ENCODE results near the gene GPC6.
A peak's percentile ranks its signal among the peaks of the same experiment; 100 is the strongest.

GPC6 gene

DNA sequence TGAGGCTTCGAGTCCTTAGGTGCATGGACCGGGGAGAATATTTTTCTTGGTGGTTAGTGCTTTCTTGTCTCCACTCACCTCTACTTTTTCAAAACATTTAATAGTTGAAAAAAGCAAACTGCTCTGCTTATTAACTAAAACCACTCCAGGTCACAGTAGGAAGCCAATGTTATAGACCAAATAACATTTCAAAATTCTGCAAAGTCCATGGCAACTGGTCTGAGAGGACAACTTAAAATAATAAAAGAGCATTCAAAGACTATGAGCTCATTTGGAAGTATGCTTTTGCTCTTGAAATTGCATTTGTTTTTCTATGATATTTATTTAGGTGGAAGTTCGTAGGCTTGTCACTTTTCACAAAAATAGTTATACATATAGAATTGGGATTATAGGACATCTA, 769.9 kb downstream of the GPC6 start:
- DNase-seq = peak; percentile 55

DNA sequence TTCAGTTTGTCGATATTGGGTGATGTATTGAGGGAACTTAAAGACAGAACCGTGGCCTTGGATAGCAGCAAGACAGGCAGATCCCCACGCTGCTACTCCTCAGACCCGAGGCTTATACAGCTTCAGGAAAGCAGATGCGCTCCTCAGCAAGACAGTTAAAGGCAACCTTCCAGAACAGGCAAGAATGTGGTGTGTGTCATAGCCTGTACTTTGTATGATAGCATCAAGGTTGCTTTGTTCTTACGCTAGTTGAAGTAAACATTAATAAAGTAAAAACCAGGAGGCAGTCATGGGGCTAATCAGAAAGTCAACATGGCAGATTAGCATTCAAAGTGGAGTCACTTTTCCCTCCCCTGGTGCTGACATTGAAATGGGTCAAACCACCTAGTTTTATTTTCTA, 779.7 kb downstream of the GPC6 start:
- DNase-seq = no peak

DNA sequence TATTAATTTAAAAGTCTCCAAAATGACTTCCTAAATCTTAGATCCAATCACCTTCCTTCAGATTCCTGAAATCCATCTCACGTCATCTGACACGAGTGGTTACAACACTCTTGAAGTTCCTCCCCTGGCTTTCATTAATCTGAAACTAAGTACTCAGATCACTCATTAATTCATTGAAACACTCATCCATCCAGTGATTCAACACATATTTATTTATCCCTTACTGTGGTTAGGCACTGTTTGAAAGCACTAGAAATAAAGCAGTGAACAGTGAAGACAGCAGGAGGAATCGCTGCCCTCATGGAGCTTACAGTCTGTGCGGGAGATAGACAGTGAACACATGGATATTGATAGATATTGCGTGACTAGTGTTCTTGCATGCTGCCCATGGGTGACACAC, 780.5 kb downstream of the GPC6 start:
- no peak for DNase-seq

DNA sequence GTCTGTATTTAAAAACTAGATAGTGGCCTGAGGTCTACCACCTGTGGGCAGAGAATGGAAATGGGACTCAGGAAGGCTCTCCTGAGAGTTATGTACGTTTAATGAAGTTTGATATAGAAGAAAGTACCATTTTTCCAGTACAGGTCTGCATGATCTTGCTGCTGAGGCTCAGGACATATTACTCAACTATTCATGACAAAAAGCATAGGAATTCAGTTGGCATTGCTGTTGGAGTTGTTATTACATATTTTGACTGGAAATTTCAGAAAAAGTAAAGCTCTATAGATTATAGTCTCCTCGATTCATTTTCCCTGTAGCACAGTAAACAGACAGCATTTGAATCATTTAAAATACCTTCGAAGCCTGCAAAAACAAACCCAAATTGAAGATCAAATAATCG, 783.1 kb downstream of the GPC6 start:
- DNase-seq = peak; percentile 68

DNA sequence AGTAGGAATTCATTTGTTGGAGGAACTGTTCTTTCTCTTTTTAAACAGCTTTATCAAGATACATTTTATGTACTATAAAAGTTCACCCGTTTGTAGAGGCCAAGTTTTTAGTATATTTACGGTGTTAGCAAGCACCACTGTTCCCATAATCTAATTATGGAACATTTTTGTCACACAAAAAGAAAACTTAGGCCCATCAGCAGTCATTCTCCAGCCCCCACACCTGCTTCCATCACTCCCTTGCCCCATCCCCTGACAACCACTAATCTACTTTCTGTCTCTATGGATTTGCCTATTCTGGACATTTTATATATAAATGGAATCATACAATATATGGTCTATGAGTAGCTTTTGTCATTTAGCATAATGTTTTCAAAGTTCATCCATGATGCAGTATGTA, 787.9 kb downstream of the GPC6 start:
- DNase-seq = no peak

DNA sequence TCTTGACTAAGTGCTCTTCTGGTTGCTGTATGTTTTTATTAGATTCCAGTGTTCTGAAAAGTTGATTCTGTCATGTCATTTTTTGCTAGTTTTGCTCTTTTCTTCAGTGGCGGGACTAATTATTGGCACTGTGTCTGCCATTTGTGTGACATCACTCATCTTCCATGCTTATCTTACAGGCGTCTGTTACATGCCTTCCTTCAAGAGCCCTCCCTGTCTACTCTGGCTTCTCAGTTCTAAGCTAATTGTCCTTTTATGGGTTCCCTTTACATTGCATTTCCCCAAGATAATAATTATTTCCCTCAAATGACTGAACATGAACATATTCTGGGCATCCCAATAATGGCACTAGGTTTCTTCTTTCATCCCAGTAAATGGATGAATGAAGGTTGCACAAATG, 793.8 kb downstream of the GPC6 start:
- DNase-seq = no peak

DNA sequence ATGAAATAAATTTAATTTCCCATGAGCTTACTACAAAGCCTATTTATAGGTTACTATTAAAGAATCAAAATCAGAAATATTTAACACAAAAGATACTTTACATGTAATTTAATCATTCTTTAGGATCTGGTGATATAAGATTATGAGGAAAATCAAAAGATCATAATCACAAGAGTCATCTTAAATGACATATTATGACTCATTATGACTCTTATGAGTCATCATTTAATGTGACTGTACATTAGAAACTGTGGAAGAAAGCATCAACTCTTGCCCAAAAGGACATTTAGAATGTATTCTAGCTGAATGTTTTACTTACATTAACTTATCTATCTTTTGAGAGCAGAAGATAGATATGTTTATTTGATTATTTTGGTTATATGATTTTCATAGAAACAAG, 794.2 kb downstream of the GPC6 start:
- DNase-seq = peak; percentile 77

DNA sequence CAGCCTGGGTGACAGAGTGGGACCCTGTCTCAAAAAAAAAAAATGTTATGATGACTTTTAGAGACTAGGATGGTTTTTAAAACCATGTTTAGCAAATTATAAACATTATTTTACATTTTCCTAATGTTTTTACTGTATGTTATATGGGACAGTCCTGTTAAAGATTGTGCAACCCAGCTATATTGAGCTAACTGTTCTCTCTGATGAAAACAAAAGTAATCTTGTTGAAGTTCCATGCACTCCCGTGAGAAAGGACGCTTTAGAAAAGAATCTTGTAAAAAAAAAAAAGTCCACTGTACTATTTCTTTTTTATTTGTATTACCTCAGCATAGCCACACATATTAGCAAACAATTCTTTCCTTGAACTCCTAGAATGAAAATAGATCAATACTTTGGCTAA, 801.6 kb downstream of the GPC6 start:
- DNase-seq = no peak

DNA sequence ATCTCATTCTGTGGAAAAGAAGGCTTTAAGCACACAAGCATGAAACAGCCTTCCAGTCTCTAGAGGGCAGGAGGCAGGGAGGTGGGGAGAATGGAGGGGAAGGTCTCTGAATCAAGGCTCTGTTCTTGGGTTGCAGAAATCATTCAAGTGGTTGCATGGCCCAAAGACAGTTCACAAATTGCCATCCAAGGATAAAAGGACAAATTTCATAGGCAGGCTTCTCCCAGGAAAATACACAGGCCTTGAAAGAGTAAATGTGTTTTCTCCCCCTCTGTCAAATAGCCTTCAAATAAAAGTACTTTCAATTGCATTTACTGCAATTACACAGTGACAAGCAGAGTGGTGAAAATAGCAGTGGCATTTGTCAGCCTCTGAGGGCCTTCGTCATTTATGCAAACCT, 802.0 kb downstream of the GPC6 start:
- DNase-seq = no peak

DNA sequence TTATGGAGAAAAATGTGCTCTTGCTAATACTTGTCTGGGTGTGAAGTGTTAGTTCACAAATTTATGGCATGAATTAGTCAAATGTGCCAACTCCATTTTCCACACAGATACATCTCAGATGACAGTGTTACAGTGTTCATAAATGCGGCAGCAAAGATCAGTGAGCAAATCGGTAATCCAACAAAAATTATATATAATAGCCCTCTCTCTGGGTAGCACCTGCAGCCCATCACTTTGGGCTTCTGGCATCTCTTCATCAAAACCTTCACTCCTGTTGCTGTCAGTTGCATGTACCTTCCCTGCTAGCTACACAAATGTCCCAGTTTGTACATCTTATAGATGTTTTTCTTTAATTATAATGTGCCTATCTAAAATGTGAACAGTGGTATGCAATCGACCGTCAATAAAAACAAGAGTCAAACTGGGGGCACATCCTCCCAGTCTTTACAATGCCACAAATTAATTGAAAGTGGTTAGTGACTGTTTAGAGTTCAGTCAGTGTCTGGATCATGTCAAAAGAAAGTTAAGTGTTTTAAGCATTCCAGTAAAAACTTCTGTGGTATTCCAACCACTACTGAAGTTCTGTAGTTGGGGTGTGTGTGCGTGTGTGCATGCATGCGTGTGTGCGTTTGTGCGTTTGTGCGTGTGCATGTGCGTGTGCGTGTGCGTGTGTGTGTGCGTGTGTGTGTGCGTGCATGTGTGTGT, 804.0 kb downstream of the GPC6 start:
- no peak for DNase-seq

DNA sequence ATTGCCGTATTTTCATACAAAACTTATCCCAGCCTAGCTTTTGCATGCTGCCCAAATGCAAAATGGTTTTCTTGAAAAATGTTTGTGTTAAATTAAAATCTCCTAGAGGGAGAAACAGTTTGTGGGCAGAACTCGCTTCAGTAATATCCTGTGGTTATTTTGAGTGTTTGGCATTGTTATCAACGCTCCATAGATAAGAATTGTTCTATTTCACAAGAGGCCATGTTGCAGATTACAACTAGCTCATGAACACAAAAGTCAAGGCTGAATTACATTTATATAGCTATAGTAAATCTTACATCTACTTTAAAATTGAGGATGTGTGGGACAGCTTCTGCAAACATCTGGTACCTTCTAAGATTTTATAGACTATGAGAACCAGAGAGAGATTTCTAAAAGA, 805.0 kb downstream of the GPC6 start:
- DNase-seq = no peak

DNA sequence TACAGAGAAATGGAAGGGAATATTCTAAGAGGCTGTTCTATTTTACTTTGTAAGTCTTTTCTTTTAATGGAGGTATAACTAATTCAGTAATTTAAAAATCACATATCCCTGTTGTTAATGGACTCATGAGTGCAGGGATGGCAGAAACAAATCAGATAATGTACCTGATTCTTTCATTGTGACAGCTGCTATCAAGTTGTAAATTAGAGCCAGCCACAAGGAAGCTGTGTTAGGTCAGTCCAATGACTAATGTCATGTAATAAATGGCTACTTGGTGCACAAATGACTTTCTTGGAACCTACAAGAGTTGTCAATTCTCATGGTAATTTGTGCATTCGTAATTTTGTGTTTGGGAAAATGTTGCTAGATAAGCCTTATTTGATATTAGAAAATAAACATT, 806.5 kb downstream of the GPC6 start:
- DNase-seq = no peak

DNA sequence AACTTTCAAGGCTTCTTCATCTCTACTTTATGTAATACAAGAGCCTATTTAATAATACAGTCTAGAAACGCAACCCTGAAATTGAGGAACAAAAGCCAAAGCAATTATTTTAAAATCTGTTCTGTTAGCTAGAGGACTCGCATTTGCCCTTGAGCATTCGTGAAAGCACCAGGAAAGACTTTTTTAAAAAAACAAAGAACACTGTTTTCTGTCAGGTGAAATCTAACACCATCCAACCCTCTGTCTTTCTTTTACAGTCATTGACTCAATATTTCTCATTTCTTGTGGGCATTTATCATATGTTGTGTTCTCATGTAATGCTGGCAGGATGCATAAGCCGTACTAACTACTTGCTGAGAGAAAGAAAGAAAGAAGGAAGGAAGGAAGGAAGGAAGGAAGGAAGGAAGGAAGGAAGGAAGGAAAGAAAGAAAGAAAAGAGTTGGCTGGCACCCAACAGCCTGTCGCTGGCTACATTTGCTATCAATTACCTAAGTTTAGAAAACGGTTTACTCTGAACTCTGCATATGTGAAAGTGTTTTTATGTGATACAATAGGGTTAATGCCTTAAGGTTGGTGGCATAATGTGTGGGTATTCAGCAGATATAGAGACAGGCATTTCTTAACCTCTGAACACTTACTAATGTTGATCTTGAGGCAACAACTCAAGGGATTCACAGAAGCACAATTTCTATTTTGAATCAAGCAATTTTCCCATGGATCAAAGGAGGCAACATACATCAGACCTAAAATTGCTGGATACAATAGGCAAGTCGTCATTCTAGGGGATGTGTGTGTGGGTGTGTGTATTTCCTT, 807.4 kb downstream of the GPC6 start:
- DNase-seq = no peak

DNA sequence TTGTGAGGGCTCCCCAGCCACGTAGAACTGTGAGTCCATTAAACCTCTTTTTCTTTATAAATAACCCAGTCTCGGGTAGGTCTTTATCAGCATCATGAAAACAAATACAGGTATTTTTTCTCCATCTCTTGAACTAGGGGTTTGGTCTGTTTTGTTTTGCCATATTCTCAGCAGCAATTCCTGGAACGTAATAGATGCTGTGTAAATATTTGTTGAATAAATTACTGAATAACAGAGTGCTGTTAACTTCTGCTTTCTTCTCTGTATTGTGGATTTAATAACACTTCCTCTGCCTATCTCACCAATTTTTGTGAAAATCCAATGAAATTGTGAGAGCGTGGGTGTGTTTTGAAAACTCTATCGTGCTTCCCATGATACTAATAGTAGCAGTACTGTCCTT, 823.4 kb downstream of the GPC6 start:
- DNase-seq = no peak

DNA sequence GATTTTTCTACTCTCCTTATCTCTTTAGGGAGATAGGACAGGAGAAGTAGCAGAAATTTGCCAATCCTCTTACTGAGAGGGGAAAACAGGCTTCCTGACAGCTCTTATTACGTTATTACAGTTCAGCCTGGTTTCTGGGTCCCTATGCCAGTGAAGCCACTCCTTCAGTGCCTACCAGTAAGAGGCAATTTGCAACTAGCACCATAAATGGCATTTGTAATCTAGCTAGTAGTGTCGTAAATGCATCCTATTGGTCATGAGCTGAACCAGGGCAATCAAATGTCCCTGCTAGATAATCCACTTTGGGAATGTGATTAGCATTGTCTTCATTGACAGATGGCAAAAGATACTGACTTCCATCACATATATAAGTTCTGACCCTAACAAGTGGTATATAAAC, 824.1 kb downstream of the GPC6 start:
- no peak for DNase-seq

DNA sequence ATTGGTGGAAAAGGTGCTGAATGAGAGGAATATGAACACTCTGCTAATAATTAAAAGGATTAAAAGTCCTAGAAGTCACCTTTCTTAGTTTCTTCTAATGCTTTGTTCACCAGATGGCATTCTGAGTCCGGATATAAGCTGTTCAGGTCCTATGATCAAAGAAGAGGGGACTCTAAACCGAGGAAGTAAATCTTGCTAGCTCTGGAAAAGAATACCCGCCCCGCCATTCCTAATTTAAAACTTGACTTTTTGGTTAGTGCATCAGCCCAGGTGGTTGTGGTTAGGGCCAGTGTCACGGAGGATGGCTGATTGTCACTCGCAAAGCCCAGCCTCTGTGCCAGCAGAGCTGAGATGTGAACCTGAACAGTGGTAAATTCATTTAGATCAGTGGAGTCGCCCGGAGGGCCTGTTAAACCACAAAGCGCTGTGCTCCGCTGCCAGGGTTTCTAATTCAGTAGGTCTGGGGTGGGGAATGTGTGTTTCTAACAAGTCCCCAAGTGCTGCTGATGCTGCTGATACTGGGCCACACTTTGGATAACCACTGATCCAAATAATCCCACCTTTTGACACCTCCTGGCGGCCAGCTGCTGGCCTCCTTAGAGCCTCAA, 827.5 kb downstream of the GPC6 start:
- no peak for DNase-seq

DNA sequence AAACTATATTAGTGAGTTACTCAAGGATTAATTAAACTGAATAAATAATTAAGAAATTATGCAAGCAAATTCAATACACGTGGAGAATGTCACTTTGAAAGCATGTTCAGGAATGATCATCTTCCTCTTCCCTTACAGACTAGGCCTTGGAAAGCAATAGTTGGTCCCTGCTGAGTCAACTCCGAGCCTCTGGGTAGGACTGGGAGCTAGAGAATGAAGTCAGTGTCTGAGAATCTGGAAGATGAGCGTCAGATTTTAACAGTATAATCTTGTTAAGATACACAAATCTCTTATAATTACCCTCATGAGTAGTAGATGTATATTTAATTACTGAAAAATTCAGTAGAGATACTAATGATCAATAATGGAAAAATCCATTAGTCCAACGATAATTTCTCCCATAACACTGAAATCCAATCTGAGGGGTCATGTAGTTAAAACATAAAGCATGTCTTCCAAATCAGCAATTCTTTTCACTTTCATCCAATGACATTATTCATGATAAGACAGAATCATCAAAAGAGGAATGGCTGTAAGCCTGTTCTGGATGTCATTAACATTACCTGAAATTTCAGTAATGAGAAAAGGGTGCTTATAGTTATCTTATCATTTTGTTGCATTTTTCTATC, 829.9 kb downstream of the GPC6 start:
- peak; percentile 38 for DNase-seq

DNA sequence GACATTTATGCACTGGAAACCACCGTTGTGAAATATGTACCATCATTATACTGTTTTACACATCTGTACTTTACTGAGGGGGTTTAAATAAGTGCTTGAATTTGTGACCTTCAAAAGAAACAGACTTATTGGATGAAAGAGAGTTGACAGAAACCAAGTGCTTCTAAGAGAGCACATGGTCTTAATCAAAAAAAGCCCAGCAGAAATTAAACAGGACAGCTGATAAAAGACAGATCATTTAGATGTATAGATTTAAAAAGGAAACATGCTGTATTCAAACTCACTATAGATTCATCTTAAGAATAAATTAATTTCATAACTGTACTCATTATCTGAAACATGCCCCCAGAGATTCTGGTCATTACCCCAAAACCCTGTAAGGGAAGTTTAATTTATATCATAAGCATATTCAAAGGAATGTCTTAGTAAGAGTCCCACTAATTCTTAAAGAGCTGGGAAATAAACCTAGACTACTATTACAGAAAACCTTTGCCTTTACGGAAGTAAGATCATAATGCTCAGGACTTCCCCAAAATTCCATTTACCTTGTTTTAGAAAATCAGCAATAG, 831.1 kb downstream of the GPC6 start:
- DNase-seq = no peak

DNA sequence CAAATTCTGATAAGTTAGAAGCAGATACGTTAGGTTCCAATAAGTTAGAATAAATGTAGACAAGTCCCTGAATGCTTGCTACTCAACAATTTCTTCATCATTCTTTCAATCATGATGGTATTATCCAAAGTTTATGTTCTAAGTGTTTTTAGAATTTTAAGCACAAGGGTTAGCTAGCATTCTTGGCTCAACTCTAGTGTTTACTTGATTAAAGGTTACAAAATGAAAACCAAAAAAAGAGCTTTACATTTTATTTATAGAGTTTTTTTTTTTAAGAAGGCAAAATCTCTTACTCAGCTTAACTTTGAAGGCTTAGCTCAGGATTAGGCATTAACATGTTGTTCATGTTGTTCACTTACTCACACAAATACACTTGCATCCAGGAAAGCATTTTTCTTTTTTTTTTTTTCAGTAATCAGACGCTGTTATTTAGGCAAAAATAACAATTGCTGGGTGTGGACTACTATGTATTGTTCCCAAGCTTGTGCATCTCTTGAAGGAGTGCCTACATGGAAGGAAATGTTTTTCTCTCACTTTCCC, 832.3 kb downstream of the GPC6 start:
- no peak for DNase-seq

DNA sequence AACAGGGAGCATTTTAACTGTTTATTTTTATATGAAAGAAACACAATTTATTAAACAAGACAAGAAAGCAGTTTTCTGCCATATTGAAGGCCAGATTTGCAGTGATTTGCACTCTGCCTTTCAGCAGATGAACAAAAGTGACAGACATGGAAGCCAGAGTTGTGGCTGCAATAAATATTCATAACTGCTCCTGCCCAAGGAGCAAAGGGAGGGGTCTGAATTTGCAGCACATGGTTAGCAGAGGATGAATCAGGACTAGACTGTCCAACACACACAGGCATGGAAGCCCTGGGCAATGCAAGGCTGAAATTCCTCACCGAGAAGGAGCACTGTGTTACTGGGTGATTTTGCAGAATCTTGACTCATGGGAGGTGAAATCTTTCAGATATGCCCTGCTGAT, 834.7 kb downstream of the GPC6 start:
- peak; percentile 71 for DNase-seq

DNA sequence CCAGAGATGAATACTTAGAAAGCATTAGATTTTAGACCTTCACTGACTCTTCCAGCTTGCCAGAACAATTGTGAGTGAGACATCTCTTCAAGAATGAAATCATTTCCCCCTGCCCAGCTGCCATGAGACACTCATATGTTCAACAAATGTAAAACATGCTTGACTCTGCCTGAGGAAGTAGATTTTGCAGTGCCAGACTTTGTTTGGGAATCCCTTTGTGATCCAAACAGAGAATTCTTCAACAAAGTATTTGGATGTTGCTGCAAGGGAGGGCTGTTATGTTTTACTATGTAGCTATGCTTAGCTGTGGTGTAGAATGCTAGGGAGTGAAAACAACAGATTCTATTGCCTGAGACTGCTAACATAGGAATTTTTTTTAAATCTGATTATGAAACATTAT, 836.5 kb downstream of the GPC6 start:
- peak; percentile 65 for DNase-seq

DNA sequence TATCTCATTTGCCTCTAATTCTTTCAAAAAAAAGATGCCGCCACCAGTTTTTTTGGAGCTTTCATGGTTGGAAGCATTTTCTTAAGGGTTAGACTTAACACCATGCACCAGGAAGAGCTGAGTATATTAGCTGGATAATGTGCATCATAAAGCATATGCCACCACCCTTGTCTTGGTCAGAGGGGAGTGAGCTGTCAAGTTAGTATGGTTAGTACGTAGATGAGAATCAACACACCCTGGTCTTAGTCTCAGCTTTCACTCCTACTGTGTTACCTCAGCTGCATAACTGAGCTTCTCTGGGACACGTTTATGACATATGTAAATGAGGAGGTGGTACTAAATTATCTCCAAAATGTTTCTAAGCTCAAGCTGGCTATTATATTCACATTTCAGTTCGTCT, 837.2 kb downstream of the GPC6 start:
- peak; percentile 18 for DNase-seq

DNA sequence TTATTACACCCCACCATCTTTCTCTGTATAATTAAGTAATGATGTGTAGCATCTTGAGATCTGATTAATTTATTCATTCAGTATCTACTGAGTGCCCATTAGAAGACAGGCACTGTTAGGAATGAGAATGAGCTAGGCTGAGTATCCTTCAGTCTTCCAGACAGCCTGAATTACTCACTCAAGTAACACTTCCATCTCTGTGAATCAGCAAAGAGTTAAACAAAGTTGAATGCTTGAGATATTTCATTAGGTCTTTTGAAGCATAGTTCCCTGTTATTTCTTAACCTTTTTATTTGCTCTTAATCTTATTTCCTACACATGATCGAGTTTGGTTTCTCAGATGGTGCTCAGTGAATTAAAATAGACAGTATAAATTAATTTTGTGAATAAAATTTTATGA, 839.1 kb downstream of the GPC6 start:
- DNase-seq = peak; percentile 75

Measured in fibroblast of skin of back (primary cell).